HL-60 (cell line): ENCODE results near the gene ZBTB21.

Experiments
- DNase-seq, 2 experiments: peaks; one replicate each; pipeline ENCODE4 v3.0.0-alpha.2; 2010 to 2020; ENCODE audit warnings: low read depth in 1 of 2, low spot score in 1 of 2
- H3K27ac ChIP-seq: fragments of 250-450 bp; sonication (Bioruptor Pico); replicated peaks from 2 replicates; pipeline ENCODE4 v1.5.1; 2020; ENCODE audit warnings: mild to moderate bottlenecking, moderate library complexity
- H3K27me3 ChIP-seq: fragments of 250-450 bp; sonication (Bioruptor Pico); 2 replicates; pipeline ENCODE4 v1.5.1; 2021; ENCODE audit warnings: mild to moderate bottlenecking, moderate library complexity; ENCODE audit not compliant: insufficient read depth, poor library complexity, severe bottlenecking
- H3K4me3 ChIP-seq: replicated peaks from 2 replicates; pipeline ENCODE4 v1.5.1; 2011; ENCODE audit warnings: mild to moderate bottlenecking, control low read depth, low read length; ENCODE audit not compliant: insufficient read depth
- GABPA ChIP-seq: IDR thresholded peaks from 2 replicates; pipeline ENCODE4 v1.6.1; 2012; ENCODE audit warnings: low read depth
- POLR2AphosphoS5 ChIP-seq: IDR thresholded peaks from 2 replicates; pipeline ENCODE4 v1.6.1; 2012; ENCODE audit warnings: low read depth
- SPI1 ChIP-seq: IDR thresholded peaks from 2 replicates; pipeline ENCODE4 v1.6.1; 2012; ENCODE audit warnings: low read depth, mild to moderate bottlenecking, borderline replicate concordance
- TF ChIP-seq, protein P1 (sequence below): IDR thresholded peaks from 2 replicates; pipeline ENCODE4 v1.6.1; 2012; ENCODE audit warnings: low read depth; ENCODE audit not compliant: insufficient replicate concordance
- TF ChIP-seq, protein P2 (sequence below): IDR thresholded peaks from one replicate; pipeline ENCODE4 v1.5.1; 2011; ENCODE audit warnings: low read length, control low read depth, inconsistent platforms; ENCODE audit not compliant: insufficient read depth

ZBTB21 gene

DNA sequence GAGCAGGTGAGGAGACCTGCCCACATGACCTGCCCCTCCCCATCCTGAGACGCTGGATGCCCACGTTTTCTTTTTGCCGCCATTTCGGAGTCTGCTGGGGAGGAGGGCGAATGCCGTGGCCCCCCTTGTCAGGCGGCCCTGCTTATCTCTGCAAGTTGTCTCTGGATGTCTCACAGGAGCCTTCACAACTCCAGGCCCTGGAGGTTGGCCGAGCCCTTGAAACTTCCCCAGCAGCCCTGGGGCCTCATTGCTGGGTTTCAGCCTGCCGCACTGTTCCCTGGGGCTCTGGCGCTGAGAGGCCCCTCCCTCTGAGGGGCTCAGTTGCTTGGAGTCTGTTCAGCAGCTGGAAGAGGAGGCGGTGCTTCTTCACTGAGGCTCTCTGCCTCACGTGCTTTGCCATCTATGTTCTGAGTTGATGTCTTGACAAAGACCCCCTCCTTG, 29.8 kb upstream of the ZBTB21 start:
- DNase-seq: no peak

DNA sequence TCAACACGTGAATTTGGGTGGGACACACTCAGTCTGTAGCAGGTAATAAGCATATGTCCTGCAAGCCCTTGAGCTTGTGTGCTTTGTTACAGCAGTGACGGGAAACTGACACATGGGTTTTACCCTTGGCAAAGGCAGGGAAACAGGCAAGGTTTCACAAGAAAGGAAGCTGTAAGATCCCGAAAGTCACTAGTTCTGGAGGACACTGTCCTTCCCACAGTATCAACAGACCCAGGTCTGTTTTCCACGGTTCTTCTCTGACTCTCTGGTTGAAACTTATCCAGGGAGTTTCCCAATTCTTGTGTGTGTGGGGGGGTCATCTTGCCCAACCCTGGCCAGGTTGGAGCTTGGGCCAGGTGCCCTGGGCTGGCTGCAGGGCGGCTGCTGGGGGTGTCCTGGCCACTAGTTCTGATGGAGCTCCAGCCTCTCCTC, 29.3 kb upstream of the ZBTB21 start:
- TF ChIP-seq SPI1 (no peak), GABPA (no peak)
- TF ChIP-seq, protein P1, sequence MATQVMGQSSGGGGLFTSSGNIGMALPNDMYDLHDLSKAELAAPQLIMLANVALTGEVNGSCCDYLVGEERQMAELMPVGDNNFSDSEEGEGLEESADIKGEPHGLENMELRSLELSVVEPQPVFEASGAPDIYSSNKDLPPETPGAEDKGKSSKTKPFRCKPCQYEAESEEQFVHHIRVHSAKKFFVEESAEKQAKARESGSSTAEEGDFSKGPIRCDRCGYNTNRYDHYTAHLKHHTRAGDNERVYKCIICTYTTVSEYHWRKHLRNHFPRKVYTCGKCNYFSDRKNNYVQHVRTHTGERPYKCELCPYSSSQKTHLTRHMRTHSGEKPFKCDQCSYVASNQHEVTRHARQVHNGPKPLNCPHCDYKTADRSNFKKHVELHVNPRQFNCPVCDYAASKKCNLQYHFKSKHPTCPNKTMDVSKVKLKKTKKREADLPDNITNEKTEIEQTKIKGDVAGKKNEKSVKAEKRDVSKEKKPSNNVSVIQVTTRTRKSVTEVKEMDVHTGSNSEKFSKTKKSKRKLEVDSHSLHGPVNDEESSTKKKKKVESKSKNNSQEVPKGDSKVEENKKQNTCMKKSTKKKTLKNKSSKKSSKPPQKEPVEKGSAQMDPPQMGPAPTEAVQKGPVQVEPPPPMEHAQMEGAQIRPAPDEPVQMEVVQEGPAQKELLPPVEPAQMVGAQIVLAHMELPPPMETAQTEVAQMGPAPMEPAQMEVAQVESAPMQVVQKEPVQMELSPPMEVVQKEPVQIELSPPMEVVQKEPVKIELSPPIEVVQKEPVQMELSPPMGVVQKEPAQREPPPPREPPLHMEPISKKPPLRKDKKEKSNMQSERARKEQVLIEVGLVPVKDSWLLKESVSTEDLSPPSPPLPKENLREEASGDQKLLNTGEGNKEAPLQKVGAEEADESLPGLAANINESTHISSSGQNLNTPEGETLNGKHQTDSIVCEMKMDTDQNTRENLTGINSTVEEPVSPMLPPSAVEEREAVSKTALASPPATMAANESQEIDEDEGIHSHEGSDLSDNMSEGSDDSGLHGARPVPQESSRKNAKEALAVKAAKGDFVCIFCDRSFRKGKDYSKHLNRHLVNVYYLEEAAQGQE: no peak
- H3K27me3 ChIP-seq: no peaks in the 10 kb centered on the region
- DNase-seq: no peak
- no peak overlapping the region for H3K4me3 ChIP-seq
- no peak overlapping the region for H3K27ac ChIP-seq

More for the DNA sequence above, 29.8 kb upstream of the ZBTB21 start:
- no peaks in the 10 kb centered on the region for H3K27me3 ChIP-seq
- H3K4me3 ChIP-seq: no peak overlapping the region
- H3K27ac ChIP-seq: no peak overlapping the region
- TF ChIP-seq GABPA: no peak
- no peak for TF ChIP-seq POLR2AphosphoS5
- TF ChIP-seq, protein P2, sequence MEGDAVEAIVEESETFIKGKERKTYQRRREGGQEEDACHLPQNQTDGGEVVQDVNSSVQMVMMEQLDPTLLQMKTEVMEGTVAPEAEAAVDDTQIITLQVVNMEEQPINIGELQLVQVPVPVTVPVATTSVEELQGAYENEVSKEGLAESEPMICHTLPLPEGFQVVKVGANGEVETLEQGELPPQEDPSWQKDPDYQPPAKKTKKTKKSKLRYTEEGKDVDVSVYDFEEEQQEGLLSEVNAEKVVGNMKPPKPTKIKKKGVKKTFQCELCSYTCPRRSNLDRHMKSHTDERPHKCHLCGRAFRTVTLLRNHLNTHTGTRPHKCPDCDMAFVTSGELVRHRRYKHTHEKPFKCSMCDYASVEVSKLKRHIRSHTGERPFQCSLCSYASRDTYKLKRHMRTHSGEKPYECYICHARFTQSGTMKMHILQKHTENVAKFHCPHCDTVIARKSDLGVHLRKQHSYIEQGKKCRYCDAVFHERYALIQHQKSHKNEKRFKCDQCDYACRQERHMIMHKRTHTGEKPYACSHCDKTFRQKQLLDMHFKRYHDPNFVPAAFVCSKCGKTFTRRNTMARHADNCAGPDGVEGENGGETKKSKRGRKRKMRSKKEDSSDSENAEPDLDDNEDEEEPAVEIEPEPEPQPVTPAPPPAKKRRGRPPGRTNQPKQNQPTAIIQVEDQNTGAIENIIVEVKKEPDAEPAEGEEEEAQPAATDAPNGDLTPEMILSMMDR: no peak
- no peak for TF ChIP-seq SPI1
- TF ChIP-seq, protein P1: no peak

GRCh38 chr21:42038826-42039425, 28.8 kb upstream of the ZBTB21 start:
- Histone ChIP-seq H3K27me3 (no peaks in the 10 kb centered on the region), H3K4me3 (no peak overlapping the region), H3K27ac (no peak overlapping the region)
- no peak for DNase-seq
- TF ChIP-seq POLR2AphosphoS5 (no peak), GABPA (no peak), SPI1 (no peak)
- TF ChIP-seq, protein P2: no peak
- TF ChIP-seq, protein P1: no peak
